ENCODE data around the gene GLCE. TPM values are rescaled to one million over a fixed set of nuclear protein-coding genes. Genes with fewer than 3 reads are reported as not detected.

Gene GLCE
- total RNA-seq, 1 donor from 2014 or later = 13.6 TPM

DNA sequence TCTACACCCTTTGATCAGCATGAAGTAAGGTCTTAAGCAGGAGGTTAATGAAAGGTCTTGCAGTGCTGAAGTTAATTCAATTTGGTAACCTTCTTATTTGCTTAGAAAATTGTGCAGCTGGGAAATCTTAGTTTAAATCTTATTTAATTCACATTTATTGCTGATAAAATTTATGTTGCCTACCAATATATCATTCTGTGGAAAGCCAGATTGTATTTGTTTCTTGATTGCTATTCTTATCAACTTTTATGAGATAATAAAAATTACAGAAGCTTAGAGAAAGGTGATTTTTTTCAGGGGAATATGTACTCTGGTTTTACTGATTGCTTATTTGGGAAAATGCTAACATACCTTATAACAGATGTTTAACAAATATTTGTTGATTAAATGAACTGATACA is 74.2 kb downstream of the GLCE start:
- FAIRE-seq (no peak), DNase-seq (ENCODE audit: low read depth) (no peak)
- Histone ChIP-seq H3K4me1 (ENCODE audit: insufficient read depth, low read length) (no peaks in the 10 kb centered on the region), H3K79me2 (ENCODE audit: insufficient read depth, low read length) (no peaks in the 10 kb centered on the region), H2AFZ (ENCODE audit: low read depth, low read length) (no peak overlapping the region), H3K27ac (ENCODE audit: low read depth, low read length) (no peak overlapping the region), H3K27me3 (ENCODE audit: insufficient read depth, low read length) (no peaks in the 10 kb centered on the region), H3K4me3 (ENCODE audit: insufficient read depth, low read depth, low read length) (no peak overlapping the region), H3K9me3 (ENCODE audit: insufficient read depth, low read depth, low read length) (no peaks in the 10 kb centered on the region), H3K36me3 (ENCODE audit: insufficient read depth, low read length) (no peaks in the 10 kb centered on the region), H3K9ac (ENCODE audit: low read length) (no peak overlapping the region), H4K20me1 (ENCODE audit: insufficient read depth, low read length) (no peaks in the 10 kb centered on the region), H3K4me2 (ENCODE audit: low read length) (no peak overlapping the region)
- H3K9me3 Mint-ChIP-seq (ENCODE audit: unreplicated experiment) = no peaks in the 10 kb centered on the region
- H3K27me3 Mint-ChIP-seq (ENCODE audit: low read depth, unreplicated experiment) = no peaks in the 10 kb centered on the region
- no peak overlapping the region for H3K27ac Mint-ChIP-seq (ENCODE audit: unreplicated experiment)
- no peak overlapping the region for H3K4me3 Mint-ChIP-seq (ENCODE audit: unreplicated experiment)
- peaks cover 4% of the 10 kb centered on the region for H3K4me1 Mint-ChIP-seq (ENCODE audit: low read depth, unreplicated experiment)
- TF ChIP-seq EZH2 (IDR thresholded peaks at IDR 0.05; ENCODE audit: insufficient read depth, low read length) = no peak
- TF ChIP-seq, protein P1, sequence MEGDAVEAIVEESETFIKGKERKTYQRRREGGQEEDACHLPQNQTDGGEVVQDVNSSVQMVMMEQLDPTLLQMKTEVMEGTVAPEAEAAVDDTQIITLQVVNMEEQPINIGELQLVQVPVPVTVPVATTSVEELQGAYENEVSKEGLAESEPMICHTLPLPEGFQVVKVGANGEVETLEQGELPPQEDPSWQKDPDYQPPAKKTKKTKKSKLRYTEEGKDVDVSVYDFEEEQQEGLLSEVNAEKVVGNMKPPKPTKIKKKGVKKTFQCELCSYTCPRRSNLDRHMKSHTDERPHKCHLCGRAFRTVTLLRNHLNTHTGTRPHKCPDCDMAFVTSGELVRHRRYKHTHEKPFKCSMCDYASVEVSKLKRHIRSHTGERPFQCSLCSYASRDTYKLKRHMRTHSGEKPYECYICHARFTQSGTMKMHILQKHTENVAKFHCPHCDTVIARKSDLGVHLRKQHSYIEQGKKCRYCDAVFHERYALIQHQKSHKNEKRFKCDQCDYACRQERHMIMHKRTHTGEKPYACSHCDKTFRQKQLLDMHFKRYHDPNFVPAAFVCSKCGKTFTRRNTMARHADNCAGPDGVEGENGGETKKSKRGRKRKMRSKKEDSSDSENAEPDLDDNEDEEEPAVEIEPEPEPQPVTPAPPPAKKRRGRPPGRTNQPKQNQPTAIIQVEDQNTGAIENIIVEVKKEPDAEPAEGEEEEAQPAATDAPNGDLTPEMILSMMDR (IDR thresholded peaks at IDR 0.05; ENCODE audit: insufficient read depth, low read depth, low read length) = no peak
- H3K36me3 Mint-ChIP-seq (ENCODE audit: low read depth, unreplicated experiment) = no peaks in the 10 kb centered on the region

DNA sequence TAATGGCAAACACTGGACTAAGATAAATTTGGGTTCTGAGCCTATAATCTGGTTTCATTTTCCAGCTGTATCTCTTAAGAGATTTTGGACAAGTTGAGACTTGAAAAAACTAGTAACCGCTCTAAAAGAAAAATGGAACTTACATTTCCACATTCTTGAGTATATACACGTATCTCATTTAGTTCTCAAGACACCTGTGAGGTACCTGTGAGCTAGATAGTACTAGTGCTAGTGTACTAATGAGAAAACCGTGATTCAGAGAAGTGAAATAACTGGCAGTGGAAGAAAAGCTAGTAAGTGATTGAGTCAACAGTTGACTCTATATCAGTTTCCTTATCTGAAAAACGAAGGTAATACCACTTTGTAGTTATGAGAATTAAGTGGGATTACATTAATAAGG is 76.1 kb downstream of the GLCE start:
- Histone ChIP-seq H3K4me2 (ENCODE audit: low read length) (no peak overlapping the region), H3K9ac (ENCODE audit: low read length) (no peak overlapping the region), H3K36me3 (ENCODE audit: insufficient read depth, low read length) (no peaks in the 10 kb centered on the region), H2AFZ (ENCODE audit: low read depth, low read length) (no peak overlapping the region), H3K4me3 (ENCODE audit: insufficient read depth, low read depth, low read length) (no peak overlapping the region), H3K9me3 (ENCODE audit: insufficient read depth, low read depth, low read length) (no peaks in the 10 kb centered on the region), H3K27me3 (ENCODE audit: insufficient read depth, low read length) (no peaks in the 10 kb centered on the region), H4K20me1 (ENCODE audit: insufficient read depth, low read length) (no peaks in the 10 kb centered on the region), H3K4me1 (ENCODE audit: insufficient read depth, low read length) (no peaks in the 10 kb centered on the region), H3K79me2 (ENCODE audit: insufficient read depth, low read length) (no peaks in the 10 kb centered on the region), H3K27ac (ENCODE audit: low read depth, low read length) (no peak overlapping the region)
- no peaks in the 10 kb centered on the region for H3K9me3 Mint-ChIP-seq (ENCODE audit: unreplicated experiment)
- no peaks in the 10 kb centered on the region for H3K27me3 Mint-ChIP-seq (ENCODE audit: low read depth, unreplicated experiment)
- peak; percentile 39 for FAIRE-seq
- DNase-seq (ENCODE audit: low read depth) = no peak
- H3K27ac Mint-ChIP-seq (ENCODE audit: unreplicated experiment) = no peak overlapping the region
- TF ChIP-seq, protein P1 (IDR thresholded peaks at IDR 0.05; ENCODE audit: insufficient read depth, low read depth, low read length) = no peak
- TF ChIP-seq EZH2 (IDR thresholded peaks at IDR 0.05; ENCODE audit: insufficient read depth, low read length) = no peak
- no peak overlapping the region for H3K4me3 Mint-ChIP-seq (ENCODE audit: unreplicated experiment)
- H3K4me1 Mint-ChIP-seq (ENCODE audit: low read depth, unreplicated experiment) = peaks cover 4% of the 10 kb centered on the region
- H3K36me3 Mint-ChIP-seq (ENCODE audit: low read depth, unreplicated experiment) = no peaks in the 10 kb centered on the region

DNA sequence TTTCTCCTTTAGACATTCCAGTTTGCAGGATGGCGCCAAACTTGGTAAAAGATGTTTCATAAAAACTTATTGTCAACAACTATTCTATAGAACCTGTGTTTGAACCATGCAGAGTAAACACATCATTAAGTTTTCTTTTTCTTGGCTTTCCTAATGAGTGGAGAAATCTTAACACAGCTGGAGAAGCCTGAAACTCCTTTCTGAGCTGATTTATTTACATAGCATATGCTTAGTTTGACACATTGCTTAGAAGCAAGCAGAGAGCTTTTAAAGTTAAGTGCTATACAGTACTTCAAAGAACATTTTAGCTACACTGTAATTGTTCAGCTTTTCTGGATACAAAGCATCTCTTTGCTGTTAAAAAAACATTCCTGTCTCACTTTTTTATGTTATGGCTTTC is 77.3 kb downstream of the GLCE start:
- no peak overlapping the region for H3K27ac ChIP-seq (ENCODE audit: low read depth, low read length)
- H3K27me3 ChIP-seq (ENCODE audit: insufficient read depth, low read length) = no peaks in the 10 kb centered on the region
- H2AFZ ChIP-seq (ENCODE audit: low read depth, low read length) = no peak overlapping the region
- H3K79me2 ChIP-seq (ENCODE audit: insufficient read depth, low read length) = no peaks in the 10 kb centered on the region
- no peaks in the 10 kb centered on the region for H3K9me3 ChIP-seq (ENCODE audit: insufficient read depth, low read depth, low read length)
- no peaks in the 10 kb centered on the region for H3K4me1 ChIP-seq (ENCODE audit: insufficient read depth, low read length)
- no peak overlapping the region for H3K4me3 ChIP-seq (ENCODE audit: insufficient read depth, low read depth, low read length)
- FAIRE-seq = no peak
- TF ChIP-seq, protein P1 (IDR thresholded peaks at IDR 0.05; ENCODE audit: insufficient read depth, low read depth, low read length) = no peak
- no peak for TF ChIP-seq EZH2 (IDR thresholded peaks at IDR 0.05; ENCODE audit: insufficient read depth, low read length)
- Mint-ChIP-seq H3K27ac (ENCODE audit: unreplicated experiment) (no peak overlapping the region), H3K9me3 (ENCODE audit: unreplicated experiment) (no peaks in the 10 kb centered on the region), H3K36me3 (ENCODE audit: low read depth, unreplicated experiment) (no peaks in the 10 kb centered on the region), H3K4me1 (ENCODE audit: low read depth, unreplicated experiment) (peaks cover 4% of the 10 kb centered on the region), H3K27me3 (ENCODE audit: low read depth, unreplicated experiment) (no peaks in the 10 kb centered on the region), H3K4me3 (ENCODE audit: unreplicated experiment) (no peak overlapping the region)
- no peak overlapping the region for H3K4me2 ChIP-seq (ENCODE audit: low read length)
- H3K9ac ChIP-seq (ENCODE audit: low read length) = no peak overlapping the region
- no peak for DNase-seq (ENCODE audit: low read depth)
- H4K20me1 ChIP-seq (ENCODE audit: insufficient read depth, low read length) = no peaks in the 10 kb centered on the region
- H3K36me3 ChIP-seq (ENCODE audit: insufficient read depth, low read length) = no peaks in the 10 kb centered on the region
